Gastroesophageal sphincter (tissue), 3 donors: ENCODE data around the gene STC2.

Experiments used
- EP300 ChIP-seq: sonication (generic); formaldehyde crosslinking; IDR thresholded peaks from one replicate; pipeline ENCODE4 v1.6.1; 2017; ENCODE audit warnings: antibody characterized with exemption, mild to moderate bottlenecking
- POLR2A ChIP-seq, 2 donors: fragments of 450-650 bp; IDR thresholded peaks; one replicate each; pipeline ENCODE4 v1.6.1; 2017; ENCODE audit warnings: antibody characterized with exemption in 2 of 2, mild to moderate bottlenecking in 2 of 2, moderate library complexity in 1 of 2
- POLR2AphosphoS5 ChIP-seq: sonication (generic); formaldehyde crosslinking; IDR thresholded peaks from one replicate; pipeline ENCODE4 v1.6.1; 2017; ENCODE audit warnings: antibody characterized with exemption
- TF ChIP-seq, protein P1 (sequence below), 4 experiments: fragments of 200-600 bp in 2 of 4; fragments of 450-650 bp in 2 of 4; sonication (generic) in 1 of 4; IDR thresholded peaks; one replicate each; pipeline ENCODE4 v1.5.1; 2017 to 2019; ENCODE audit warnings: antibody characterized with exemption in 4 of 4, mild to moderate bottlenecking in 2 of 4, moderate library complexity in 2 of 4

GRCh38 chr5:173327948-173328843, at the start of gene STC2:
- TF ChIP-seq, protein P1, sequence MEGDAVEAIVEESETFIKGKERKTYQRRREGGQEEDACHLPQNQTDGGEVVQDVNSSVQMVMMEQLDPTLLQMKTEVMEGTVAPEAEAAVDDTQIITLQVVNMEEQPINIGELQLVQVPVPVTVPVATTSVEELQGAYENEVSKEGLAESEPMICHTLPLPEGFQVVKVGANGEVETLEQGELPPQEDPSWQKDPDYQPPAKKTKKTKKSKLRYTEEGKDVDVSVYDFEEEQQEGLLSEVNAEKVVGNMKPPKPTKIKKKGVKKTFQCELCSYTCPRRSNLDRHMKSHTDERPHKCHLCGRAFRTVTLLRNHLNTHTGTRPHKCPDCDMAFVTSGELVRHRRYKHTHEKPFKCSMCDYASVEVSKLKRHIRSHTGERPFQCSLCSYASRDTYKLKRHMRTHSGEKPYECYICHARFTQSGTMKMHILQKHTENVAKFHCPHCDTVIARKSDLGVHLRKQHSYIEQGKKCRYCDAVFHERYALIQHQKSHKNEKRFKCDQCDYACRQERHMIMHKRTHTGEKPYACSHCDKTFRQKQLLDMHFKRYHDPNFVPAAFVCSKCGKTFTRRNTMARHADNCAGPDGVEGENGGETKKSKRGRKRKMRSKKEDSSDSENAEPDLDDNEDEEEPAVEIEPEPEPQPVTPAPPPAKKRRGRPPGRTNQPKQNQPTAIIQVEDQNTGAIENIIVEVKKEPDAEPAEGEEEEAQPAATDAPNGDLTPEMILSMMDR (IDR thresholded peaks at IDR 0.05), result peak in 1 of 4 experiments; percentile 18
- TF ChIP-seq POLR2AphosphoS5 (peak; percentile 20), POLR2A (IDR thresholded peaks at IDR 0.05) (peak in 1 of 2 donors; percentile 16), EP300 (no peak)
